K562 (cell line): Measurements from ENCODE around the gene ZNF839. TPM values are rescaled to one million over a fixed set of nuclear protein-coding genes. Genes with fewer than 3 reads are reported as not detected.
"Not testable (repeated sequence)": the region's sequence is repeated elsewhere in the genome, so short reads cannot be mapped to it uniquely, and the experiment has no call there.

Experiments used
- ATAC-seq: fragments of 200-7000 bp; cut with Tn5 transposase; 3 replicates; pipeline ENCODE4 v1.9.1; 2020; ENCODE audit warnings: moderate library complexity
- BruUV-seq: library from RNA; stranded (reverse); fragments of 400-500 nt; replicated peaks from 2 replicates; lab custom pipeline; 2021; lab: Mats Ljungman, UMichigan
- CTCF ChIA-PET: fragments of 300-600 bp; formaldehyde crosslinking; extraction: SDS; loops from one replicate; lab custom pipeline; 2021; ENCODE audit warnings: low intra/inter-chr PET ratio; lab: Yijun Ruan, JAX
- POLR2A ChIA-PET: fragments of 300-600, 350-650 bp; sonication (Branson Sonifier 250); formaldehyde crosslinking; extraction: SDS; loops from one replicate; lab custom pipeline; 2021; ENCODE audit warnings: antibody characterized with exemption, inconsistent platforms; lab: Yijun Ruan, JAX
- DNase-seq, 4 experiments: peaks; one replicate each; pipeline versions ENCODE4 v3.0.0 to v3.0.0-alpha.2; 2011 to 2018; ENCODE audit warnings: low spot score in 3 of 4, mixed read lengths in 3 of 4; ENCODE audit errors: extremely low read depth in 1 of 4
- FAIRE-seq: peaks from 2 replicates; lab custom pipeline; 2011; peaks lifted over from hg19 to GRCh38; lab: Jason Lieb, UNC
- H2AFZ ChIP-seq: 2 replicates; pipeline ENCODE4 v1.6.0; 2011; ENCODE audit warnings: low read depth, low read length, control low read depth, inconsistent platforms
- H3K27ac ChIP-seq: fragments of 200-600 bp; 3 replicates; pipeline ENCODE4 v1.8.0; 2011; ENCODE audit warnings: low read depth, mild to moderate bottlenecking, control low read depth, inconsistent platforms, low read length, moderate library complexity, mixed read lengths; ENCODE audit errors: extremely low read depth
- H3K27me3 ChIP-seq, 2 experiments: fragments of 300-600 bp in 1 of 2; 2 replicates in 1 of 2; 3 replicates in 1 of 2; pipeline versions ENCODE4 v1.6.0 to v1.8.0; 2011; ENCODE audit warnings: inconsistent platforms in 2 of 2, low read length in 2 of 2, mild to moderate bottlenecking in 1 of 2, mixed read lengths in 1 of 2, moderate library complexity in 1 of 2; ENCODE audit not compliant: control insufficient read depth in 2 of 2, insufficient read depth in 2 of 2
- H3K36me3 ChIP-seq: fragments of 300-600 bp; 3 replicates; pipeline ENCODE4 v1.8.0; 2011; ENCODE audit warnings: mild to moderate bottlenecking, low read length, inconsistent platforms; ENCODE audit not compliant: control insufficient read depth, insufficient read depth
- H3K4me1 ChIP-seq, 2 experiments: fragments of 200-600 bp in 1 of 2; replicated peaks in 1 of 2; 2 replicates in 1 of 2; 3 replicates in 1 of 2; pipeline versions ENCODE4 v1.5.1 to v1.8.0; 2011; ENCODE audit warnings: inconsistent platforms in 2 of 2, low read length in 2 of 2, mild to moderate bottlenecking in 1 of 2, mixed read lengths in 1 of 2, moderate library complexity in 1 of 2; ENCODE audit not compliant: control insufficient read depth in 2 of 2, insufficient read depth in 2 of 2
- H3K4me2 ChIP-seq: 2 replicates; pipeline ENCODE4 v1.6.1; 2011; ENCODE audit warnings: low read length, control low read depth, inconsistent platforms, mixed read lengths; ENCODE audit not compliant: insufficient read depth
- H3K4me3 ChIP-seq: fragments of 200-600 bp; sonication (generic), shearing (Covaris generic); 2 replicates; pipeline ENCODE4 v1.5.1; 2016; ENCODE audit warnings: control low read depth, inconsistent platforms
- H3K79me2 ChIP-seq: fragments of 200-600 bp; 3 replicates; pipeline ENCODE4 v1.8.0; 2011; ENCODE audit warnings: low read length, inconsistent platforms; ENCODE audit not compliant: control insufficient read depth, insufficient read depth
- H3K9ac ChIP-seq, 2 experiments: 2 replicates each; pipeline versions ENCODE4 v1.6.0 to v1.6.1; 2011; ENCODE audit warnings: low read depth in 2 of 2, low read length in 2 of 2, control low read depth in 1 of 2, inconsistent platforms in 1 of 2, mild to moderate bottlenecking in 1 of 2, mixed read lengths in 1 of 2; ENCODE audit not compliant: insufficient read depth in 1 of 2
- H3K9me1 ChIP-seq: one replicate; pipeline ENCODE4 v1.6.0; 2011; ENCODE audit warnings: inconsistent platforms, mild to moderate bottlenecking, low read length, moderate library complexity; ENCODE audit not compliant: control insufficient read depth, insufficient read depth
- H3K9me3 ChIP-seq: replicated peaks from 2 replicates; pipeline ENCODE4 v1.5.1; 2011; ENCODE audit warnings: low read depth, low read length, inconsistent platforms; ENCODE audit not compliant: control insufficient read depth, insufficient read depth
- H4K20me1 ChIP-seq: replicated peaks from 2 replicates; pipeline ENCODE4 v1.6.1; 2011; ENCODE audit warnings: low read length, inconsistent platforms, mixed read lengths; ENCODE audit not compliant: control insufficient read depth, insufficient read depth
- BHLHE40 ChIP-seq: IDR thresholded peaks from 2 replicates; pipeline ENCODE4 v1.6.1; 2011; ENCODE audit warnings: low read length, improper control_type of control experiment
- CHD1 ChIP-seq: fragments of 200-600 bp; sonication (generic); IDR thresholded peaks from one replicate; pipeline ENCODE4 v1.6.1; 2012; ENCODE audit warnings: mild to moderate bottlenecking, moderate library complexity, low read length, inconsistent platforms
- ZC3H4 ChIP-seq: sonication (generic); formaldehyde crosslinking; IDR thresholded peaks from 2 replicates; pipeline ENCODE4 v1.9.0; 2021; ENCODE audit warnings: missing genetic modification reagents, borderline replicate concordance
- ZNF444 ChIP-seq: fragments of 250-450 bp; sonication (Bioruptor Pico); IDR thresholded peaks from 2 replicates; pipeline ENCODE4 v1.4.0; 2020; ENCODE audit warnings: mild to moderate bottlenecking, moderate library complexity
- WGBS: fragments of 100-300 bp; shearing (Covaris generic); methylation state at CpG from one replicate; pipeline ENCODE4 v1.1.6; 2016; ENCODE audit warnings: low coverage, mixed read lengths; ENCODE audit not compliant: insufficient coverage; ENCODE audit errors: missing lambda C conversion rate; 5-methylcytosine and 5-hydroxymethylcytosine counted together
- in situ Hi-C: fragments of 300-500 bp; cut with MboI; formaldehyde crosslinking; loops from 4 replicates; pipeline ENCODE4 v1.15.0; 2018; ENCODE audit warnings: inconsistent platforms, mixed read lengths
- intact Hi-C: fragments of 100-400 bp; cut with micrococcal nuclease; formaldehyde crosslinking; loops from 2 replicates; pipeline ENCODE4 v1.14.2; 2022
- polyA plus RNA-seq, 8 experiments: library from polyadenylated mRNA; depleted of rRNA in 4 of 8; stranded (reverse) in 5 of 8; unstranded in 3 of 8; fragments of >200 nt; fragmentation: Nextera tagmentation in 2 of 8; fragmentation: Illumina TruSeq in 1 of 8; extraction: Ambion mirVana in 2 of 8; extraction: Trizol in 1 of 8; gene quantifications; 2 replicates each; pipeline versions ENCODE4 v1.2.1 to v1.2.3, GENCODE V29; 2011 to 2014; ENCODE audit warnings: inconsistent platforms in 1 of 8, missing spikeins in 1 of 8
- total RNA-seq, 7 experiments: library from RNA; depleted of rRNA in 6 of 7; stranded (reverse); fragments of >200 nt in 6 of 7; fragmentation: Illumina TruSeq in 2 of 7; extraction: Trizol in 2 of 7; gene quantifications; 2 replicates each; pipeline versions ENCODE4 v1.2.1 to v1.2.3, GENCODE V29; 2011 to 2021; ENCODE audit warnings: low replicate concordance in 1 of 7

Gene ZNF839
- total and polyA plus RNA-seq, 9 of the 15 experiments (the other 6 are each of a cell fraction or from before 2014, with no cell fraction given), result 0.42 to 8.4 (median 5.7) TPM

DNA sequence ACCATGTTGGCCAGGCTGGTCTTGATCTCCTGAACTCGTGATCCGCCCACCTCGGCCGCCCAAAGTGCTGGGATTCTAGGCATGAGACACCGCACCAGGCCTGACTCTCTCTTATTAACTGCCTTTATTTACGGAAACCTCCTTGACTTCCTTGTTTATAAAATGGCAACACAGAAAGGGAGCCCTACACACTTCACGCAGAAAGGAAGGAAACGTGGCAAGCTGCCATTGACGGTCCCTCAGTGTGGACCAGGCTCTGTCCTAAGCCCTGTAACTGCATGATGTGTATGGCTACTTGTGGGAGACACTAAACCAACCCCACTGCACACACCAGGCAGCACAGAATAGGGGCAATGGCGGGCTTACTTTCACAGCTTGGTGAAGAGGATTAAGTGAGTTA lies 31.5 kb downstream of the ZNF839 start:
- FAIRE-seq, result no peak
- no peak overlapping the region for H3K27ac ChIP-seq
- H3K9me1 ChIP-seq, result no peaks in the 10 kb centered on the region
- no peaks in the 10 kb centered on the region for H3K79me2 ChIP-seq
- H3K9ac ChIP-seq, result no peak overlapping the region
- CTCF ChIA-PET, result no interaction called here
- H3K9me3 ChIP-seq, result no peaks in the 10 kb centered on the region
- no peak for TF ChIP-seq ZC3H4
- TF ChIP-seq ZNF444 (CRISPR knock-in tag), result no peak
- no peak for TF ChIP-seq CHD1
- no peak for TF ChIP-seq BHLHE40
- TF ChIP-seq, all 486 proteins: peak for 0
- H3K4me2 ChIP-seq, result no peak overlapping the region
- H3K27me3 ChIP-seq, result no peaks in the 10 kb centered on the region
- no peak overlapping the region for H3K4me3 ChIP-seq
- peaks cover 50% of the 10 kb centered on the region for H3K36me3 ChIP-seq
- H3K4me1 ChIP-seq, result no peaks in the 10 kb centered on the region
- POLR2A ChIA-PET, result interaction anchor here (0.8 to 1.5 kb wide), 2 partner anchors 10 to 25 kb away, joined by 3 to 4 read pairs; no protein-coding TSS in a partner anchor
- no TSS peak for BruUV-seq
- WGBS, result 93% methylated on average over 10 of the region's 10 CpGs
- no peak for DNase-seq
- H4K20me1 ChIP-seq, result no peaks in the 10 kb centered on the region
- in situ Hi-C loops (no loop called here), intact Hi-C loops (no loop called here)
- no peak for ATAC-seq
- no peak overlapping the region for H2AFZ ChIP-seq

DNA sequence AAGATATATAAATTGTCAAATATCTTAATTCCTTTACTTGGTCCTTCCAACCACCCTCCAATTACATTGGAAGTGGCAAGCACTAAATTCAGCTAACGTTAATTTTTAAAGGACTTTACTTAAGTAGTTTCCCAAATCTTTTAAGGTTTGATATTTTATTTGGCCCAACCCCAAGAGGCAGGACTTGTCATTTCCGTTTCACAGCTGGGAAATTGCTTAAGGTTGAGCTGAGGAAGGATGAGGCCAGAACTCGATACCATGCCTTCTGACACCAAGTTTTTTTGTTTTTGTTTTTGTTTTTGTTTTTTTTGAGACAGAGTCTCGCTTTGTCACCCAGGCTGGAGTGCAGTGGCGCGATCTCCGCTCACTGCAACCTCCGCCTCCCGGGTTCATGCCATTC lies 32.0 kb downstream of the ZNF839 start:
- 89% methylated on average over 7 of the region's 9 CpGs for WGBS
- in situ Hi-C loops, H3K27ac ChIP-seq, H3K4me2 ChIP-seq, H3K9me1 ChIP-seq, FAIRE-seq, H3K9me3 ChIP-seq, H2AFZ ChIP-seq, POLR2A ChIA-PET, H3K4me1 ChIP-seq, intact Hi-C loops, H3K27me3 ChIP-seq, H3K9ac ChIP-seq, DNase-seq, CTCF ChIA-PET, ATAC-seq, H3K4me3 ChIP-seq, H4K20me1 ChIP-seq, H3K79me2 ChIP-seq, BruUV-seq: not testable (repeated sequence)
- peaks cover 55% of the 10 kb centered on the region for H3K36me3 ChIP-seq
